ENCODE data around the gene PAWR. TPM values are rescaled to one million over a fixed set of nuclear protein-coding genes. Genes with fewer than 3 reads are reported as not detected.

Gene PAWR
- polyA plus RNA-seq (ENCODE audit: insufficient read length in 3 of 3): 10 to 100 TPM; 65.8 to 74.2 (median 73.2) TPM

GRCh38 chr12:79690638-79691510 lies at the start of gene PAWR:
PAWR (minus strand) TSS chr12:79690964; CDS start chr12:79690244, 720 bp downstream.
- DNase-seq (ENCODE audit: low read depth in 3 of 3, low spot score in 2 of 3): peak; percentile 62 to 78 (median 67)

GRCh38 chr12:79737875-79738718 lies 47.3 kb upstream of the PAWR start:
- DNase-seq (ENCODE audit: low read depth in 3 of 3, low spot score in 2 of 3): peak; percentile 17 to 25 (median 19)

- DNase-seq (ENCODE audit: low read depth in 3 of 3, low spot score in 2 of 3): no peak
Measured at GRCh38 chr12:79732638-79733037, 41.9 kb upstream of the PAWR start.

GRCh38 chr12:79725987-79726386 lies 35.2 kb upstream of the PAWR start:
- DNase-seq (ENCODE audit: low read depth in 3 of 3, low spot score in 2 of 3): no peak

GRCh38 chr12:79717006-79717405 lies 26.2 kb upstream of the PAWR start:
- no peak for DNase-seq (ENCODE audit: low read depth in 3 of 3, low spot score in 2 of 3)

GRCh38 chr12:79715308-79715707 lies 24.5 kb upstream of the PAWR start:
- no peak for DNase-seq (ENCODE audit: low read depth in 3 of 3, low spot score in 2 of 3)

GRCh38 chr12:79710707-79711483 lies 20.1 kb upstream of the PAWR start:
- DNase-seq (ENCODE audit: low read depth in 3 of 3, low spot score in 2 of 3): no peak

GRCh38 chr12:79707830-79708229 lies 17.1 kb upstream of the PAWR start:
- no peak for DNase-seq (ENCODE audit: low read depth in 3 of 3, low spot score in 2 of 3)

- no peak for DNase-seq (ENCODE audit: low read depth in 3 of 3, low spot score in 2 of 3)
Measured at GRCh38 chr12:79706676-79707075, 15.9 kb upstream of the PAWR start.

GRCh38 chr12:79706156-79706555 lies 15.4 kb upstream of the PAWR start:
- DNase-seq (ENCODE audit: low read depth in 3 of 3, low spot score in 2 of 3): no peak

- no peak for DNase-seq (ENCODE audit: low read depth in 3 of 3, low spot score in 2 of 3)
Measured at GRCh38 chr12:79698966-79699365, 8.2 kb upstream of the PAWR start.

- no peak for DNase-seq (ENCODE audit: low read depth in 3 of 3, low spot score in 2 of 3)
Measured at GRCh38 chr12:79696416-79696815, 5.7 kb upstream of the PAWR start.

GRCh38 chr12:79692860-79693577 lies 2.3 kb upstream of the PAWR start:
- DNase-seq (ENCODE audit: low read depth in 3 of 3, low spot score in 2 of 3): no peak

GRCh38 chr12:79691511-79692248 lies 916 bp upstream of the PAWR start:
- peak in 1 of 3 donors; percentile 39 for DNase-seq (ENCODE audit: low read depth in 3 of 3, low spot score in 2 of 3)

GRCh38 chr12:79690142-79690637 lies 574 bp downstream of the PAWR start:
- DNase-seq (ENCODE audit: low read depth in 3 of 3, low spot score in 2 of 3): no peak

GRCh38 chr12:79689477-79690141 lies 1.2 kb downstream of the PAWR start:
- peak in 2 of 3 donors; percentile 39 to 45 for DNase-seq (ENCODE audit: low read depth in 3 of 3, low spot score in 2 of 3)

- no peak for DNase-seq (ENCODE audit: low read depth in 3 of 3, low spot score in 2 of 3)
Measured at GRCh38 chr12:79689061-79689476, 1.7 kb downstream of the PAWR start.

GRCh38 chr12:79688376-79689060 lies 2.2 kb downstream of the PAWR start:
- DNase-seq (ENCODE audit: low read depth in 3 of 3, low spot score in 2 of 3): no peak

Data from right renal cortex interstitium (tissue), 3 donors.